HepG2 (cell line): ENCODE data around the gene BIRC3. TPM values are rescaled to one million over a fixed set of nuclear protein-coding genes. Genes with fewer than 3 reads are reported as not detected.

ENCODE experiments used
- ATAC-seq: fragments of 200-7000 bp; cut with Tn5 transposase; 3 replicates; pipeline ENCODE4 v1.9.1; 2020; ENCODE audit warnings: mild to moderate bottlenecking, moderate library complexity
- BruUV-seq: library from RNA; stranded (reverse); fragments of 400-500 nt; replicated peaks from 2 replicates; lab custom pipeline; 2021; lab: Mats Ljungman, UMichigan
- CTCF ChIA-PET: fragments of 300-600 bp; formaldehyde crosslinking; extraction: SDS; loops from one replicate; lab custom pipeline; 2021; ENCODE audit warnings: low total read pairs, inconsistent platforms, low intra/inter-chr PET ratio; lab: Yijun Ruan, JAX
- POLR2A ChIA-PET: fragments of 350-600 bp; sonication (Branson Sonifier 250); formaldehyde crosslinking; loops from one replicate; lab custom pipeline; 2020; ENCODE audit warnings: antibody characterized with exemption, inconsistent platforms; lab: Yijun Ruan, JAX
- DNase-seq: peaks from one replicate; pipeline ENCODE4 v3.0.0-alpha.2; 2015; ENCODE audit warnings: low spot score
- FAIRE-seq: peaks from 3 replicates; lab custom pipeline; 2011; peaks lifted over from hg19 to GRCh38; lab: Jason Lieb, UNC
- H2AFZ ChIP-seq: one replicate; pipeline ENCODE4 v1.6.1; 2011; ENCODE audit warnings: low read length, inconsistent platforms
- H3K27ac ChIP-seq: fragments of 300-600 bp; 3 replicates; pipeline ENCODE4 v1.8.0; 2011; ENCODE audit warnings: mixed run types, mild to moderate bottlenecking, mixed read lengths, low read length, inconsistent platforms; ENCODE audit not compliant: insufficient read depth; ENCODE audit errors: extremely low read length
- H3K27me3 ChIP-seq, 2 experiments: fragments of 200-600 bp in 1 of 2; 2 replicates in 1 of 2; 3 replicates in 1 of 2; pipeline versions ENCODE4 v1.6.0 to v1.8.0; 2011; ENCODE audit warnings: low read length in 2 of 2, mild to moderate bottlenecking in 2 of 2, moderate library complexity in 2 of 2, inconsistent platforms in 1 of 2; ENCODE audit not compliant: insufficient read depth in 2 of 2, control insufficient read depth in 1 of 2
- H3K36me3 ChIP-seq, 2 experiments: fragments of 200-600 bp in 1 of 2; replicated peaks in 1 of 2; 2 replicates in 1 of 2; 3 replicates in 1 of 2; pipeline versions ENCODE4 v1.5.1 to v1.8.0; 2011; ENCODE audit warnings: low read length in 2 of 2, inconsistent platforms in 1 of 2; ENCODE audit not compliant: insufficient read depth in 2 of 2, control insufficient read depth in 1 of 2
- H3K4me1 ChIP-seq: 2 replicates; pipeline ENCODE4 v1.5.1; 2012; ENCODE audit warnings: low read length, inconsistent platforms; ENCODE audit not compliant: insufficient read depth
- H3K4me2 ChIP-seq: 2 replicates; pipeline ENCODE4 v1.6.0; 2011; ENCODE audit warnings: low read depth, low read length, inconsistent platforms
- H3K4me3 ChIP-seq, 3 experiments: fragments of 200-600 bp in 1 of 3; sonication (generic), shearing (Covaris generic) in 1 of 3; replicated peaks in 1 of 3; 2 replicates each; pipeline ENCODE4 v1.5.1; 2011 to 2016; ENCODE audit warnings: low read length in 3 of 3, inconsistent platforms in 2 of 3, low read depth in 2 of 3, mild to moderate bottlenecking in 2 of 3, control low read depth in 1 of 3, mixed read lengths in 1 of 3; ENCODE audit not compliant: insufficient read depth in 1 of 3
- H3K79me2 ChIP-seq: one replicate; pipeline ENCODE4 v1.6.1; 2011; ENCODE audit warnings: low read length, inconsistent platforms; ENCODE audit not compliant: insufficient read depth
- H3K9ac ChIP-seq: 2 replicates; pipeline ENCODE4 v1.6.0; 2011; ENCODE audit warnings: mild to moderate bottlenecking, low read depth, low read length, inconsistent platforms; ENCODE audit not compliant: insufficient read depth
- H3K9me3 ChIP-seq: 2 replicates; pipeline ENCODE4 v1.5.1; 2012; ENCODE audit warnings: mild to moderate bottlenecking, low read length
- H4K20me1 ChIP-seq: 2 replicates; pipeline ENCODE4 v1.6.0; 2011; ENCODE audit warnings: inconsistent platforms, mild to moderate bottlenecking, low read length, moderate library complexity; ENCODE audit not compliant: insufficient read depth
- HNRNPK ChIP-seq: fragments of 200-400 bp; formaldehyde crosslinking; IDR thresholded peaks from 2 replicates; pipeline ENCODE4 v1.6.1; 2018; ENCODE audit warnings: low read length, low read depth, moderate library complexity, mild to moderate bottlenecking; ENCODE audit not compliant: poor library complexity, severe bottlenecking
- ZNF296 ChIP-seq: sonication (generic); formaldehyde crosslinking; conservative IDR thresholded peaks from 2 replicates; pipeline ENCODE4 v1.5.0; 2020; ENCODE audit warnings: mild to moderate bottlenecking, missing genetic modification reagents
- WGBS: methylation state at CpG from one replicate; pipeline ENCODE4 v1.1.6; 2017; ENCODE audit warnings: low lambda C conversion rate; 5-methylcytosine and 5-hydroxymethylcytosine counted together
- in situ Hi-C: cut with HindIII; loops from 2 replicates; pipeline ENCODE4 v1.10.0; 2017; ENCODE audit warnings: low pct_unique_long_range_greater_than_20kb; ENCODE audit not compliant: extremely low pct_ligation_motif_present
- intact Hi-C: fragments of 100-400 bp; cut with micrococcal nuclease; formaldehyde crosslinking; loops from one replicate; pipeline ENCODE4 v1.10.0; 2022; ENCODE audit not compliant: unreplicated experiment
- polyA plus RNA-seq, 8 experiments: library from polyadenylated mRNA; depleted of rRNA in 3 of 8; stranded (reverse) in 7 of 8; unstranded in 1 of 8; fragments of >200 nt; fragmentation: Illumina TruSeq in 4 of 8; extraction: Trizol in 4 of 8; gene quantifications; 2 replicates each; pipeline versions ENCODE4 v1.2.1 to v1.2.3, GENCODE V29; 2011 to 2016; ENCODE audit warnings: low read depth in 4 of 8, missing spikeins in 1 of 8, mixed read lengths in 1 of 8; ENCODE audit not compliant: insufficient read depth in 1 of 8
- total RNA-seq, 5 experiments: library from RNA; depleted of rRNA; stranded (reverse); fragments of >200 nt; fragmentation: Illumina TruSeq; extraction: Trizol; gene quantifications; 2 replicates each; pipeline ENCODE4 v1.2.3, GENCODE V29; 2016; ENCODE audit warnings: low read depth in 1 of 5
- TF ChIP-seq, protein P1 (sequence below): IDR thresholded peaks from 2 replicates; pipeline ENCODE4 v1.4.0; 2020; ENCODE audit warnings: mild to moderate bottlenecking, missing genetic modification reagents
- TF ChIP-seq, protein P2 (sequence below): sonication (generic); formaldehyde crosslinking; IDR thresholded peaks from 2 replicates; pipeline ENCODE4 v1.5.0; 2020; ENCODE audit warnings: mild to moderate bottlenecking, missing genetic modification reagents, borderline replicate concordance
- TF ChIP-seq, protein P3 (sequence below): fragments of 450-650 bp; IDR thresholded peaks from 2 replicates; pipeline ENCODE4 v1.6.1; 2017

The BIRC3 gene
- total and polyA plus RNA-seq, 2 of the 13 experiments (the other 11 are each of a cell fraction or from before 2014, with no cell fraction given): 0.41 to 4.2 TPM

DNA sequence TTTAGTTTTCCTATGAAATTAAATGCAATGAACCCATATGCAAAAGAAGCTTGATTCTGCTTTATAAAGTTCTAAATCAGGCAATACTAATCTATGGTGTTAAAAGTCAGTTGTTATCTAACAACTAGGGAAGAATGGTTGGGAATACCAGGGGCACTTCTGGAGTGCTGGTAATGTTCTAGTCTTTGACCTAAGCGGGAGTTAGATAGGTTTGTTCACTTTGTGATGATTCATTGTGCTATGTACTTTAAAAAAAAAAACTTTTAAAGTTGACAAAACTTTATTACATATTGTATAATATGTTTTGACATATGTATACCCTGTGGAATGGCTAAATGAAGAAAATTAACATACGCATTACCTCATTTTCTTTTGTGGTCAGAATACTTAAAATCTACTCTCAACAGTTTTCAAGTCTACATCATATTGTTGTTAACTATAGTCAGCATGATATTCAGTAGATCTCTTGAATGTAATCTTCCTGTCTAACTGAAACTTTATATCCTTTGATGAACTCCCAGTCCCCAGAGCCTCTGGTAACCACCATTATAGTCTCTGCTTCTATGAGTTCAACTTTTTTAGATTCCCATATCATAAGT is 69.0 kb downstream of the BIRC3 start:
- Histone ChIP-seq H3K9me3 (no peaks in the 10 kb centered on the region), H2AFZ (no peak overlapping the region), H3K79me2 (no peaks in the 10 kb centered on the region), H3K4me3 (no peak overlapping the region), H3K9ac (no peak overlapping the region), H3K27ac (no peak overlapping the region), H3K27me3 (no peaks in the 10 kb centered on the region), H3K36me3 (peaks cover 4 to 27% of the 10 kb centered on the region in 2 experiments; a peak in 4 of 5 replicates), H3K4me2 (no peak overlapping the region), H3K4me1 (no peaks in the 10 kb centered on the region), H4K20me1 (no peaks in the 10 kb centered on the region; the same call in 1 of the 2 replicates)
- no peak for ATAC-seq
- no TSS peak for BruUV-seq
- no peak for DNase-seq
- in situ Hi-C loops: loop anchor here (5.0 kb wide), 1 partner anchor 111 kb away; no protein-coding TSS in a partner anchor
- FAIRE-seq: no peak
- ChIA-PET CTCF (no interaction called here), POLR2A (no interaction called here)
- intact Hi-C loops: no loop called here
- WGBS: 94% methylated on average over 2 of the region's 2 CpGs
- TF ChIP-seq, protein P1, sequence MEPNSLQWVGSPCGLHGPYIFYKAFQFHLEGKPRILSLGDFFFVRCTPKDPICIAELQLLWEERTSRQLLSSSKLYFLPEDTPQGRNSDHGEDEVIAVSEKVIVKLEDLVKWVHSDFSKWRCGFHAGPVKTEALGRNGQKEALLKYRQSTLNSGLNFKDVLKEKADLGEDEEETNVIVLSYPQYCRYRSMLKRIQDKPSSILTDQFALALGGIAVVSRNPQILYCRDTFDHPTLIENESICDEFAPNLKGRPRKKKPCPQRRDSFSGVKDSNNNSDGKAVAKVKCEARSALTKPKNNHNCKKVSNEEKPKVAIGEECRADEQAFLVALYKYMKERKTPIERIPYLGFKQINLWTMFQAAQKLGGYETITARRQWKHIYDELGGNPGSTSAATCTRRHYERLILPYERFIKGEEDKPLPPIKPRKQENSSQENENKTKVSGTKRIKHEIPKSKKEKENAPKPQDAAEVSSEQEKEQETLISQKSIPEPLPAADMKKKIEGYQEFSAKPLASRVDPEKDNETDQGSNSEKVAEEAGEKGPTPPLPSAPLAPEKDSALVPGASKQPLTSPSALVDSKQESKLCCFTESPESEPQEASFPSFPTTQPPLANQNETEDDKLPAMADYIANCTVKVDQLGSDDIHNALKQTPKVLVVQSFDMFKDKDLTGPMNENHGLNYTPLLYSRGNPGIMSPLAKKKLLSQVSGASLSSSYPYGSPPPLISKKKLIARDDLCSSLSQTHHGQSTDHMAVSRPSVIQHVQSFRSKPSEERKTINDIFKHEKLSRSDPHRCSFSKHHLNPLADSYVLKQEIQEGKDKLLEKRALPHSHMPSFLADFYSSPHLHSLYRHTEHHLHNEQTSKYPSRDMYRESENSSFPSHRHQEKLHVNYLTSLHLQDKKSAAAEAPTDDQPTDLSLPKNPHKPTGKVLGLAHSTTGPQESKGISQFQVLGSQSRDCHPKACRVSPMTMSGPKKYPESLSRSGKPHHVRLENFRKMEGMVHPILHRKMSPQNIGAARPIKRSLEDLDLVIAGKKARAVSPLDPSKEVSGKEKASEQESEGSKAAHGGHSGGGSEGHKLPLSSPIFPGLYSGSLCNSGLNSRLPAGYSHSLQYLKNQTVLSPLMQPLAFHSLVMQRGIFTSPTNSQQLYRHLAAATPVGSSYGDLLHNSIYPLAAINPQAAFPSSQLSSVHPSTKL (CRISPR knock-in tag): no peak
- TF ChIP-seq HNRNPK (no peak), ZNF296 (CRISPR knock-in tag) (no peak)
- TF ChIP-seq, protein P2, sequence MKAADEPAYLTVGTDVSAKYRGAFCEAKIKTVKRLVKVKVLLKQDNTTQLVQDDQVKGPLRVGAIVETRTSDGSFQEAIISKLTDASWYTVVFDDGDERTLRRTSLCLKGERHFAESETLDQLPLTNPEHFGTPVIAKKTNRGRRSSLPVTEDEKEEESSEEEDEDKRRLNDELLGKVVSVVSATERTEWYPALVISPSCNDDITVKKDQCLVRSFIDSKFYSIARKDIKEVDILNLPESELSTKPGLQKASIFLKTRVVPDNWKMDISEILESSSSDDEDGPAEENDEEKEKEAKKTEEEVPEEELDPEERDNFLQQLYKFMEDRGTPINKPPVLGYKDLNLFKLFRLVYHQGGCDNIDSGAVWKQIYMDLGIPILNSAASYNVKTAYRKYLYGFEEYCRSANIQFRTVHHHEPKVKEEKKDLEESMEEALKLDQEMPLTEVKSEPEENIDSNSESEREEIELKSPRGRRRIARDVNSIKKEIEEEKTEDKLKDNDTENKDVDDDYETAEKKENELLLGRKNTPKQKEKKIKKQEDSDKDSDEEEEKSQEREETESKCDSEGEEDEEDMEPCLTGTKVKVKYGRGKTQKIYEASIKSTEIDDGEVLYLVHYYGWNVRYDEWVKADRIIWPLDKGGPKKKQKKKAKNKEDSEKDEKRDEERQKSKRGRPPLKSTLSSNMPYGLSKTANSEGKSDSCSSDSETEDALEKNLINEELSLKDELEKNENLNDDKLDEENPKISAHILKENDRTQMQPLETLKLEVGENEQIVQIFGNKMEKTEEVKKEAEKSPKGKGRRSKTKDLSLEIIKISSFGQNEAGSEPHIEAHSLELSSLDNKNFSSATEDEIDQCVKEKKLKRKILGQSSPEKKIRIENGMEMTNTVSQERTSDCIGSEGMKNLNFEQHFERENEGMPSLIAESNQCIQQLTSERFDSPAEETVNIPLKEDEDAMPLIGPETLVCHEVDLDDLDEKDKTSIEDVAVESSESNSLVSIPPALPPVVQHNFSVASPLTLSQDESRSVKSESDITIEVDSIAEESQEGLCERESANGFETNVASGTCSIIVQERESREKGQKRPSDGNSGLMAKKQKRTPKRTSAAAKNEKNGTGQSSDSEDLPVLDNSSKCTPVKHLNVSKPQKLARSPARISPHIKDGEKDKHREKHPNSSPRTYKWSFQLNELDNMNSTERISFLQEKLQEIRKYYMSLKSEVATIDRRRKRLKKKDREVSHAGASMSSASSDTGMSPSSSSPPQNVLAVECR (CRISPR knock-in tag): no peak
- TF ChIP-seq, protein P3, sequence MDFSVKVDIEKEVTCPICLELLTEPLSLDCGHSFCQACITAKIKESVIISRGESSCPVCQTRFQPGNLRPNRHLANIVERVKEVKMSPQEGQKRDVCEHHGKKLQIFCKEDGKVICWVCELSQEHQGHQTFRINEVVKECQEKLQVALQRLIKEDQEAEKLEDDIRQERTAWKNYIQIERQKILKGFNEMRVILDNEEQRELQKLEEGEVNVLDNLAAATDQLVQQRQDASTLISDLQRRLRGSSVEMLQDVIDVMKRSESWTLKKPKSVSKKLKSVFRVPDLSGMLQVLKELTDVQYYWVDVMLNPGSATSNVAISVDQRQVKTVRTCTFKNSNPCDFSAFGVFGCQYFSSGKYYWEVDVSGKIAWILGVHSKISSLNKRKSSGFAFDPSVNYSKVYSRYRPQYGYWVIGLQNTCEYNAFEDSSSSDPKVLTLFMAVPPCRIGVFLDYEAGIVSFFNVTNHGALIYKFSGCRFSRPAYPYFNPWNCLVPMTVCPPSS: no peak
